ENCODE data around the gene GMDS. TPM values are rescaled to one million over a fixed set of nuclear protein-coding genes. Genes with fewer than 3 reads are reported as not detected.

The GMDS gene
- polyA plus RNA-seq, 1 donor (not counting 4 experiments of a cell fraction or from before 2014, with no cell fraction given), result 22.1 TPM

DNA sequence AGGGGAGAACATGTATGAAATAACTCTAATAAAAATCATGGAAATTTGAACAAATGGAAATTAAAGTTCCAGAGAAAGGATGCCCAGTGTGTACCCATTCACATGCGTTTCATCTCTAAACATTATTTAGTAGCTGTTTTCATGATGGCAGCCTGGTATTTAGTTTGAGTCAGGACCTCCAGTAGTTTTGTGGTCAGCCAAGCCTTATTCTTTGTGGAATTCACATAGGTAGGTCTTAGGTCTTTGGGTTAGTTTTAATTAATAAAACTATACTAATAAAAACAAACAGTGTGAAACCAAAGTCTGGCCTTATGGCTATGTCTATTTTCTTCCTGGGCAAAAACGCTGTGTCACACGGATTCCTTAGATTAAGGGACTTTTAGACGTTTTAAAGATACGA lies 497.9 kb downstream of the GMDS start:
- Histone ChIP-seq H3K9ac (ENCODE audit: control insufficient read depth, extremely low read depth, insufficient read depth, low read length) (no peak overlapping the region), H3K9me1 (ENCODE audit: control insufficient read depth, extremely low read depth, insufficient read depth, low read length) (no peaks in the 10 kb centered on the region), H3K27me3 (ENCODE audit: control insufficient read depth, extremely low read depth, insufficient read depth, low read length) (no peaks in the 10 kb centered on the region), H3K79me2 (ENCODE audit: control insufficient read depth, insufficient read depth, low read length) (no peaks in the 10 kb centered on the region), H3K4me2 (ENCODE audit: control insufficient read depth, extremely low read depth, insufficient read depth, low read depth, low read length) (no peak overlapping the region), H2AFZ (ENCODE audit: control insufficient read depth, low read length) (no peak overlapping the region), H3K4me3 (ENCODE audit: control insufficient read depth in 2 of 3, extremely low read depth in 1 of 3, insufficient read depth in 2 of 3, low read depth in 1 of 3, low read length in 3 of 3) (no peak overlapping the region), H3K9me3 (ENCODE audit: control insufficient read depth, low read depth, low read length) (no peaks in the 10 kb centered on the region), H3K27ac (ENCODE audit: control insufficient read depth, insufficient read depth, low read length) (no peak overlapping the region), H3K4me1 (ENCODE audit: control insufficient read depth, extremely low read depth, insufficient read depth, low read length) (no peaks in the 10 kb centered on the region), H4K20me1 (ENCODE audit: control insufficient read depth, extremely low read depth, insufficient read depth, low read length) (no peaks in the 10 kb centered on the region), H3K36me3 (ENCODE audit: control insufficient read depth in 2 of 2, extremely low read depth in 1 of 2, insufficient read depth in 2 of 2, low read length in 2 of 2) (no peaks in the 10 kb centered on the region)
- DNase-seq (ENCODE audit: low read depth, low spot score) (no peak), FAIRE-seq (no peak)
- no peak for TF ChIP-seq EZH2 (IDR thresholded peaks at IDR 0.05; ENCODE audit: low read length)
- TF ChIP-seq, protein P1, sequence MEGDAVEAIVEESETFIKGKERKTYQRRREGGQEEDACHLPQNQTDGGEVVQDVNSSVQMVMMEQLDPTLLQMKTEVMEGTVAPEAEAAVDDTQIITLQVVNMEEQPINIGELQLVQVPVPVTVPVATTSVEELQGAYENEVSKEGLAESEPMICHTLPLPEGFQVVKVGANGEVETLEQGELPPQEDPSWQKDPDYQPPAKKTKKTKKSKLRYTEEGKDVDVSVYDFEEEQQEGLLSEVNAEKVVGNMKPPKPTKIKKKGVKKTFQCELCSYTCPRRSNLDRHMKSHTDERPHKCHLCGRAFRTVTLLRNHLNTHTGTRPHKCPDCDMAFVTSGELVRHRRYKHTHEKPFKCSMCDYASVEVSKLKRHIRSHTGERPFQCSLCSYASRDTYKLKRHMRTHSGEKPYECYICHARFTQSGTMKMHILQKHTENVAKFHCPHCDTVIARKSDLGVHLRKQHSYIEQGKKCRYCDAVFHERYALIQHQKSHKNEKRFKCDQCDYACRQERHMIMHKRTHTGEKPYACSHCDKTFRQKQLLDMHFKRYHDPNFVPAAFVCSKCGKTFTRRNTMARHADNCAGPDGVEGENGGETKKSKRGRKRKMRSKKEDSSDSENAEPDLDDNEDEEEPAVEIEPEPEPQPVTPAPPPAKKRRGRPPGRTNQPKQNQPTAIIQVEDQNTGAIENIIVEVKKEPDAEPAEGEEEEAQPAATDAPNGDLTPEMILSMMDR (optimal IDR thresholded peaks at IDR 0.05 in 1 of 3, IDR thresholded peaks at IDR 0.05 in 1 of 3, conservative IDR thresholded peaks at IDR 0.05 in 1 of 3; ENCODE audit: extremely low read depth in 1 of 3, insufficient read depth in 2 of 3, low read length in 3 of 3), result no peak
- dilution Hi-C loops (cut with MboI; ENCODE audit: extremely low pct_ligation_motif_present, low sequenced_read_pairs), result no loop called here

DNA sequence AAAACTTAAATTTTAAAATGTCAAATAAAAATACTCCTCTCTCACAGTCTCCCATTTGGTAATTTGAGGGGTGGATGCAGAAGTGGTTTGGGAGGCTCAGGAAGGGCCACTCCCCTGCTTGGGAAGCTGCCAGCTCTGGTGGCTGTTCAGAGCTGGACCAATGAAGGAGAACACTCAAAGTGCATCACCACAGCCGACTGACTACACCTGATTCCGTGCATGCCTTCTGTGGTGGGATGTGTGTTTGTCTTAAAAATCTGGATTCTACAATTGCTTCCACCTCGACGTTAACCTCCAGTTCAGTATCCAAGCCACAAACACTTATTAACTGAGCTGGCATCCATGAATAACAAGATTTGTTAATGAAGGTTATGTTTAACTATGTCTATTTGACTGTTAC lies 498.4 kb downstream of the GMDS start:
- no peak for TF ChIP-seq EZH2 (IDR thresholded peaks at IDR 0.05; ENCODE audit: low read length)
- TF ChIP-seq, protein P1 (optimal IDR thresholded peaks at IDR 0.05 in 1 of 3, IDR thresholded peaks at IDR 0.05 in 1 of 3, conservative IDR thresholded peaks at IDR 0.05 in 1 of 3; ENCODE audit: extremely low read depth in 1 of 3, insufficient read depth in 2 of 3, low read length in 3 of 3), result no peak
- dilution Hi-C loops (cut with MboI; ENCODE audit: extremely low pct_ligation_motif_present, low sequenced_read_pairs), result no loop called here
- no peak overlapping the region for H2AFZ ChIP-seq (ENCODE audit: control insufficient read depth, low read length)
- no peaks in the 10 kb centered on the region for H4K20me1 ChIP-seq (ENCODE audit: control insufficient read depth, extremely low read depth, insufficient read depth, low read length)
- no peaks in the 10 kb centered on the region for H3K36me3 ChIP-seq (ENCODE audit: control insufficient read depth in 2 of 2, extremely low read depth in 1 of 2, insufficient read depth in 2 of 2, low read length in 2 of 2)
- no peaks in the 10 kb centered on the region for H3K79me2 ChIP-seq (ENCODE audit: control insufficient read depth, insufficient read depth, low read length)
- H3K9ac ChIP-seq (ENCODE audit: control insufficient read depth, extremely low read depth, insufficient read depth, low read length), result no peak overlapping the region
- FAIRE-seq (no peak), DNase-seq (ENCODE audit: low read depth, low spot score) (no peak)
- no peak overlapping the region for H3K27ac ChIP-seq (ENCODE audit: control insufficient read depth, insufficient read depth, low read length)
- H3K27me3 ChIP-seq (ENCODE audit: control insufficient read depth, extremely low read depth, insufficient read depth, low read length), result no peaks in the 10 kb centered on the region
- no peaks in the 10 kb centered on the region for H3K9me1 ChIP-seq (ENCODE audit: control insufficient read depth, extremely low read depth, insufficient read depth, low read length)
- H3K4me2 ChIP-seq (ENCODE audit: control insufficient read depth, extremely low read depth, insufficient read depth, low read depth, low read length), result no peak overlapping the region
- H3K4me3 ChIP-seq (ENCODE audit: control insufficient read depth in 2 of 3, extremely low read depth in 1 of 3, insufficient read depth in 2 of 3, low read depth in 1 of 3, low read length in 3 of 3), result no peak overlapping the region
- no peaks in the 10 kb centered on the region for H3K4me1 ChIP-seq (ENCODE audit: control insufficient read depth, extremely low read depth, insufficient read depth, low read length)
- H3K9me3 ChIP-seq (ENCODE audit: control insufficient read depth, low read depth, low read length), result no peaks in the 10 kb centered on the region

Measured in keratinocyte (primary cell).